ENCODE data around the gene SYTL3. TPM values are rescaled to one million over a fixed set of nuclear protein-coding genes. Genes with fewer than 3 reads are reported as not detected.
A peak's percentile ranks its signal among the peaks of the same experiment; 100 is the strongest.
"Not testable (repeated sequence)": the region's sequence is repeated elsewhere in the genome, so short reads cannot be mapped to it uniquely, and the experiment has no call there.

The SYTL3 gene
- total and polyA plus RNA-seq, 3 donors from 2014 or later, result 7.0 to 11.0 (median 10.2) TPM

- WGBS, 2 donors, result 84 to 89% methylated on average over 5 of the region's 5 CpGs
- H3K4me1 ChIP-seq, result no peaks in the 10 kb centered on the region
- no peak overlapping the region for H3K4me3 ChIP-seq
- no peaks in the 10 kb centered on the region for H3K27me3 ChIP-seq
- no peaks in the 10 kb centered on the region for H3K9me3 ChIP-seq
- H3K27ac ChIP-seq, result no peak overlapping the region
- TF ChIP-seq POLR2A (IDR thresholded peaks at IDR 0.05) (no peak), CTCF (IDR thresholded peaks at IDR 0.05) (no peak)
- H3K36me3 ChIP-seq (ENCODE audit: low read depth, missing control alignments), result no peaks in the 10 kb centered on the region
- no peak for DNase-seq
- intact Hi-C loops (cut with DNase I; ENCODE audit: low total_unique reads), result no loop called here
Measured at GRCh38 chr6:158648682-158649131, 1.1 kb upstream of the SYTL3 start.

GRCh38 chr6:158651981-158652737 lies 2.3 kb downstream of the SYTL3 start:
- intact Hi-C loops (cut with DNase I; ENCODE audit: low total_unique reads); H3K36me3 ChIP-seq (ENCODE audit: low read depth, missing control alignments); H3K9me3 ChIP-seq; H3K4me1 ChIP-seq; H3K4me3 ChIP-seq; DNase-seq; H3K27ac ChIP-seq; H3K27me3 ChIP-seq: not testable (repeated sequence)
- WGBS, 2 donors, result 85 to 97% methylated on average over 17 of the region's 17 CpGs

GRCh38 chr6:158653577-158654354 lies 3.9 kb downstream of the SYTL3 start:
- intact Hi-C loops (cut with DNase I; ENCODE audit: low total_unique reads), result no loop called here
- H3K27me3 ChIP-seq, result no peaks in the 10 kb centered on the region
- no peak overlapping the region for H3K27ac ChIP-seq
- WGBS, 2 donors, result 83 to 89% methylated on average over 14 to 15 of the region's 15 CpGs
- H3K9me3 ChIP-seq, result no peaks in the 10 kb centered on the region
- no peaks in the 10 kb centered on the region for H3K36me3 ChIP-seq (ENCODE audit: low read depth, missing control alignments)
- no peak overlapping the region for H3K4me3 ChIP-seq
- H3K4me1 ChIP-seq, result no peaks in the 10 kb centered on the region
- DNase-seq, result peak; percentile 44
- TF ChIP-seq CTCF (IDR thresholded peaks at IDR 0.05), result no peak
- TF ChIP-seq POLR2A (IDR thresholded peaks at IDR 0.05), result no peak

- Histone ChIP-seq H3K4me1 (no peaks in the 10 kb centered on the region), H3K4me3 (no peak overlapping the region), H3K9me3 (no peaks in the 10 kb centered on the region), H3K27ac (peak overlapping the region in 1 of 2 donors; percentile 23), H3K36me3 (ENCODE audit: low read depth, missing control alignments) (no peaks in the 10 kb centered on the region), H3K27me3 (no peaks in the 10 kb centered on the region)
- 53 to 64% methylated on average over 6 of the region's 6 CpGs for WGBS, 2 donors
- TF ChIP-seq POLR2A (IDR thresholded peaks at IDR 0.05), result no peak
- no peak for TF ChIP-seq CTCF (IDR thresholded peaks at IDR 0.05)
- intact Hi-C loops (cut with DNase I; ENCODE audit: low total_unique reads), result no loop called here
- peak; percentile 70 for DNase-seq
Measured at GRCh38 chr6:158654498-158654897, 4.6 kb downstream of the SYTL3 start.

- Histone ChIP-seq H3K27ac (no peak overlapping the region), H3K4me3 (no peak overlapping the region), H3K9me3 (no peaks in the 10 kb centered on the region), H3K27me3 (no peaks in the 10 kb centered on the region), H3K4me1 (no peaks in the 10 kb centered on the region), H3K36me3 (ENCODE audit: low read depth, missing control alignments) (no peaks in the 10 kb centered on the region)
- no peak for DNase-seq
- intact Hi-C loops (cut with DNase I; ENCODE audit: low total_unique reads), result no loop called here
- WGBS, 2 donors, result 82 to 84% methylated on average over 10 of the region's 10 CpGs
- TF ChIP-seq POLR2A (IDR thresholded peaks at IDR 0.05) (no peak), CTCF (IDR thresholded peaks at IDR 0.05) (no peak)
Measured at GRCh38 chr6:158654960-158655489, 5.2 kb downstream of the SYTL3 start.
